ENCODE data around the gene TRPM5.

The TRPM5 gene

GRCh38 chr11:2470495-2470894 is 26.2 kb upstream of the TRPM5 start:
- DNase-seq = no peak

GRCh38 chr11:2468363-2469235 is 24.3 kb upstream of the TRPM5 start:
- no peak for DNase-seq

GRCh38 chr11:2467695-2468055 is 23.4 kb upstream of the TRPM5 start:
- no peak for DNase-seq

- peak; percentile 36 to 49 for DNase-seq
Measured at GRCh38 chr11:2466869-2467694, 22.8 kb upstream of the TRPM5 start.

- DNase-seq = no peak
Measured at GRCh38 chr11:2466069-2466801, 21.9 kb upstream of the TRPM5 start.

GRCh38 chr11:2465202-2466068 is 21.1 kb upstream of the TRPM5 start:
- peak in 1 of 2 donors; percentile 13 for DNase-seq

- peak in 1 of 2 donors; percentile 10 for DNase-seq
Measured at GRCh38 chr11:2464451-2465165, 20.3 kb upstream of the TRPM5 start.

GRCh38 chr11:2463766-2464277 is 19.5 kb upstream of the TRPM5 start:
- DNase-seq = peak in 1 of 2 donors; percentile 16

- DNase-seq = peak in 1 of 2 donors; percentile 18
Measured at GRCh38 chr11:2462986-2463765, 18.9 kb upstream of the TRPM5 start.

GRCh38 chr11:2462543-2462985 is 18.2 kb upstream of the TRPM5 start:
- no peak for DNase-seq

- no peak for DNase-seq
Measured at GRCh38 chr11:2461956-2462542, 17.7 kb upstream of the TRPM5 start.

- no peak for DNase-seq
Measured at GRCh38 chr11:2461253-2461955, 17.1 kb upstream of the TRPM5 start.

- no peak for DNase-seq
Measured at GRCh38 chr11:2460540-2461252, 16.4 kb upstream of the TRPM5 start.

- no peak for DNase-seq
Measured at GRCh38 chr11:2459796-2460531, 15.7 kb upstream of the TRPM5 start.

- no peak for DNase-seq
Measured at GRCh38 chr11:2459016-2459725, 14.9 kb upstream of the TRPM5 start.

- no peak for DNase-seq
Measured at GRCh38 chr11:2458321-2458720, 14.0 kb upstream of the TRPM5 start.

- no peak for DNase-seq
Measured at GRCh38 chr11:2453436-2453835, 9.1 kb upstream of the TRPM5 start.
